COR-L47 (cell line): ENCODE results near the gene PEPD.

Experiments used
- DNase-seq: peaks from one replicate; lab custom pipeline; 2025; lab: John Stamatoyannopoulos, UW

Gene PEPD

GRCh38 chr19:33458171-33458633, 63.4 kb downstream of the PEPD start:
- DNase-seq: no peak

GRCh38 chr19:33456845-33457220, 64.8 kb downstream of the PEPD start:
- no peak for DNase-seq

- no peak for DNase-seq
Observed at GRCh38 chr19:33456076-33456844, 65.3 kb downstream of the PEPD start.

- no peak for DNase-seq
Observed at GRCh38 chr19:33453265-33453664, 68.3 kb downstream of the PEPD start.

GRCh38 chr19:33450689-33451088, 70.9 kb downstream of the PEPD start:
- no peak for DNase-seq

GRCh38 chr19:33449799-33450198, 71.8 kb downstream of the PEPD start:
- no peak for DNase-seq

GRCh38 chr19:33448159-33448516, 73.5 kb downstream of the PEPD start:
- DNase-seq: no peak

GRCh38 chr19:33447336-33448158, 74.0 kb downstream of the PEPD start:
- DNase-seq: no peak

GRCh38 chr19:33446330-33447293, 75.0 kb downstream of the PEPD start:
- no peak for DNase-seq

- no peak for DNase-seq
Observed at GRCh38 chr19:33445442-33446329, 75.9 kb downstream of the PEPD start.

GRCh38 chr19:33444562-33445441, 76.8 kb downstream of the PEPD start:
- DNase-seq: no peak

- no peak for DNase-seq
Observed at GRCh38 chr19:33443638-33444561, 77.7 kb downstream of the PEPD start.

- no peak for DNase-seq
Observed at GRCh38 chr19:33442706-33443105, 78.9 kb downstream of the PEPD start.

- no peak for DNase-seq
Observed at GRCh38 chr19:33441828-33442227, 79.8 kb downstream of the PEPD start.

- DNase-seq: no peak
Observed at GRCh38 chr19:33441277-33441699, 80.3 kb downstream of the PEPD start.

GRCh38 chr19:33440682-33441081, 80.9 kb downstream of the PEPD start:
- no peak for DNase-seq

- no peak for DNase-seq
Observed at GRCh38 chr19:33440241-33440640, 81.3 kb downstream of the PEPD start.

GRCh38 chr19:33438987-33439781, 82.4 kb downstream of the PEPD start:
- DNase-seq: no peak
